ENCODE data around the gene MCC.

MCC gene

GRCh38 chr5:113172231-113172826, 315.9 kb downstream of the MCC start:
- TF ChIP-seq CTCF (conservative IDR thresholded peaks at IDR 0.05; ENCODE audit: low read length): no peak
- DNase-seq (ENCODE audit: low read depth): no peak
- H3K4me3 ChIP-seq (ENCODE audit: low read length): no peak overlapping the region

GRCh38 chr5:113171520-113171919, 316.7 kb downstream of the MCC start:
- DNase-seq (ENCODE audit: low read depth): no peak
- no peak for TF ChIP-seq CTCF (conservative IDR thresholded peaks at IDR 0.05; ENCODE audit: low read length)
- no peak overlapping the region for H3K4me3 ChIP-seq (ENCODE audit: low read length)

- no peak overlapping the region for H3K4me3 ChIP-seq (ENCODE audit: low read length)
- no peak for TF ChIP-seq CTCF (conservative IDR thresholded peaks at IDR 0.05; ENCODE audit: low read length)
- DNase-seq (ENCODE audit: low read depth): no peak
Measured at GRCh38 chr5:113170707-113171106, 317.5 kb downstream of the MCC start.

GRCh38 chr5:113169720-113170119, 318.5 kb downstream of the MCC start:
- no peak overlapping the region for H3K4me3 ChIP-seq (ENCODE audit: low read length)
- TF ChIP-seq CTCF (conservative IDR thresholded peaks at IDR 0.05; ENCODE audit: low read length): no peak
- DNase-seq (ENCODE audit: low read depth): no peak

- H3K4me3 ChIP-seq (ENCODE audit: low read length): no peak overlapping the region
- TF ChIP-seq CTCF (conservative IDR thresholded peaks at IDR 0.05; ENCODE audit: low read length): no peak
- no peak for DNase-seq (ENCODE audit: low read depth)
Measured at GRCh38 chr5:113167985-113168384, 320.3 kb downstream of the MCC start.

GRCh38 chr5:113166852-113167366, 321.3 kb downstream of the MCC start:
- TF ChIP-seq CTCF (conservative IDR thresholded peaks at IDR 0.05; ENCODE audit: low read length): no peak
- peak; percentile 77 for DNase-seq (ENCODE audit: low read depth)

GRCh38 chr5:113166261-113166660, 322.0 kb downstream of the MCC start:
- H3K4me3 ChIP-seq (ENCODE audit: low read length): no peak overlapping the region
- no peak for TF ChIP-seq CTCF (conservative IDR thresholded peaks at IDR 0.05; ENCODE audit: low read length)
- peak; percentile 53 for DNase-seq (ENCODE audit: low read depth)

More at GRCh38 chr5:113166852-113167366, 321.3 kb downstream of the MCC start:
- no peak overlapping the region for H3K4me3 ChIP-seq (ENCODE audit: low read length)

Measured in AG10803 (cell line).